ENCODE results near the gene KCND1.

KCND1 gene

DNA sequence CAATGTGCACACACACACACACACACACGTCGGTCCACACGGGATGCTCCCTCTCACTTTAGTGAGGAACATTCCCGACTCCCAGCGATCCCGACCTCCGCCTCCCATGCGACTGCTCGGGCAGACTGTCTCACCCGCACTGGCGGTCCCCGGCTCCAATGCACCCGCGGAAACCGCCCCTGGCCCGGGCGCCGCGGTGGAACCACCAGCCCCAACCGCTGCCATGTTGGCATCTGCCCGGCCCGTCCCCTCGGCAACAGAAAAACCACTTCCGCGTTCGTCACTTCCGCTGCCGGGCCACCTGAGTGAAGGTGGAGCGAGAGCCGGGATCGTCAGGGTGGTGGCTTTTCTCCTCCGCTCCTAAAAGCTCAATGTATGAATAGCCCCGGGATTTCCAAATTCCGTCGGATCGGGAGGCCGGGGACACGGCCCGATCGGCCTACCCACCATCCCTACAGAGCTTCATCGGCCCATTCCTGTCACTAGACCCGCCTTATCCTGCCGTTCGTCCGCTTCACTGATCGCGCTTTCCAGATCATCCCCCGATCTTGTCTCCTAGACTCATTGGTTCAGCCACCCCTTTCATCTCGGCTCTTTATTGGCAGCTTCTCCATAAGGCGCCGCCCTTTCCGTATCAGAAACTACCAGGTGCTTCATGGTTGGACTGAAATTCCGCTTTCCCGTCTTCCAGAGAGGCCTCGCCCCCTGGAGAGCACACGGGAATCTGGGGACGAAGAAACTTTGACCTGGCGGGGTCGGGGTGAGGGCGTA lies 60.0 kb downstream of the KCND1 start, which contains the start of gene SLC35A2:
Gene SLC35A2 (minus strand): TSS at position 235 of the 771 bp plus-strand sequence. CDS start 10 bp downstream, at position 225.
- peak within 1 kb of the TSS; percentile 80 for H3K4me2 ChIP-seq (ENCODE audit: low read length)
- H2AFZ ChIP-seq (ENCODE audit: low read length): no peak within 1 kb of the TSS
- H3K9ac ChIP-seq (ENCODE audit: low read length): peak within 1 kb of the TSS; percentile 83
- no peaks in the 10 kb centered on the region for H4K20me1 ChIP-seq (ENCODE audit: insufficient read depth, low read length)
- H3K27me3 ChIP-seq (ENCODE audit: insufficient read depth, low read length): no peaks in the 10 kb centered on the region
- no peak for TF ChIP-seq EZH2 (IDR thresholded peaks at IDR 0.05; ENCODE audit: borderline replicate concordance, low read length)
- TF ChIP-seq, protein P1, sequence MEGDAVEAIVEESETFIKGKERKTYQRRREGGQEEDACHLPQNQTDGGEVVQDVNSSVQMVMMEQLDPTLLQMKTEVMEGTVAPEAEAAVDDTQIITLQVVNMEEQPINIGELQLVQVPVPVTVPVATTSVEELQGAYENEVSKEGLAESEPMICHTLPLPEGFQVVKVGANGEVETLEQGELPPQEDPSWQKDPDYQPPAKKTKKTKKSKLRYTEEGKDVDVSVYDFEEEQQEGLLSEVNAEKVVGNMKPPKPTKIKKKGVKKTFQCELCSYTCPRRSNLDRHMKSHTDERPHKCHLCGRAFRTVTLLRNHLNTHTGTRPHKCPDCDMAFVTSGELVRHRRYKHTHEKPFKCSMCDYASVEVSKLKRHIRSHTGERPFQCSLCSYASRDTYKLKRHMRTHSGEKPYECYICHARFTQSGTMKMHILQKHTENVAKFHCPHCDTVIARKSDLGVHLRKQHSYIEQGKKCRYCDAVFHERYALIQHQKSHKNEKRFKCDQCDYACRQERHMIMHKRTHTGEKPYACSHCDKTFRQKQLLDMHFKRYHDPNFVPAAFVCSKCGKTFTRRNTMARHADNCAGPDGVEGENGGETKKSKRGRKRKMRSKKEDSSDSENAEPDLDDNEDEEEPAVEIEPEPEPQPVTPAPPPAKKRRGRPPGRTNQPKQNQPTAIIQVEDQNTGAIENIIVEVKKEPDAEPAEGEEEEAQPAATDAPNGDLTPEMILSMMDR (IDR thresholded peaks at IDR 0.05; ENCODE audit: low read length): no peak
- 0 out of 2 replicates have a peak, but pooled peaks cover 3% of the 10 kb centered on the region for H3F3A ChIP-seq (ENCODE audit: insufficient read depth, low read length)
- no peaks in the 10 kb centered on the region for H3K9me2 ChIP-seq (ENCODE audit: low read depth, low read length)
- peaks cover 43% of the 10 kb centered on the region for H3K36me3 ChIP-seq (ENCODE audit: insufficient read depth, low read length)
- H3K9me3 ChIP-seq (ENCODE audit: low read length): no peaks in the 10 kb centered on the region
- H3K79me2 ChIP-seq (ENCODE audit: insufficient read depth, low read length): peaks cover 10% of the 10 kb centered on the region; the same call in 1 of the 2 replicates
- H3K27ac ChIP-seq (ENCODE audit: low read depth, low read length, poor library complexity, severe bottlenecking): peak within 1 kb of the TSS; percentile 75
- peaks cover 49% of the 10 kb centered on the region for H3K4me1 ChIP-seq (ENCODE audit: insufficient read depth, low read length, severe bottlenecking)
- peak within 1 kb of the TSS; percentile 99 for H3K4me3 ChIP-seq (ENCODE audit: low read depth, low read length, poor library complexity, severe bottlenecking)

All from OCI-LY1 (cell line).